Esophagus squamous epithelium (tissue), 5 donors: ENCODE data around the gene SCN2B. TPM values are rescaled to one million over a fixed set of nuclear protein-coding genes. Genes with fewer than 3 reads are reported as not detected.

ENCODE experiments used
- DNase-seq: peaks from one replicate; lab custom pipeline; 2025; lab: John Stamatoyannopoulos, UW
- H3K27ac ChIP-seq, 4 donors: fragments of 200-600 bp; sonication (generic); one replicate each; pipeline ENCODE4 v1.5.1; 2016 to 2019; ENCODE audit warnings: mild to moderate bottlenecking in 1 of 4
- H3K27me3 ChIP-seq, 4 donors: fragments of 200-600 bp; sonication (generic); 1 replicate in 3 of 4; 2 replicates in 1 of 4; pipeline versions ENCODE4 v1.5.1 to v1.6.0; 2017 to 2021; ENCODE audit warnings: antibody characterized with exemption in 1 of 4
- H3K36me3 ChIP-seq, 3 donors: fragments of 200-600 bp; sonication (generic); one replicate each; pipeline ENCODE4 v1.5.1; 2016 to 2019
- H3K4me1 ChIP-seq, 3 donors: fragments of 200-600 bp; sonication (generic); one replicate each; pipeline ENCODE4 v1.5.1; 2017 to 2019
- H3K4me3 ChIP-seq, 4 donors: fragments of 200-600 bp; sonication (generic); 1 replicate in 3 of 4; 2 replicates in 1 of 4; pipeline ENCODE4 v1.5.1; 2016 to 2019; ENCODE audit warnings: mild to moderate bottlenecking in 2 of 4, moderate library complexity in 1 of 4
- H3K9me3 ChIP-seq, 3 donors: fragments of 200-600 bp; sonication (generic); one replicate each; pipeline ENCODE4 v1.5.1; 2016 to 2019
- POLR2A ChIP-seq, 4 donors: fragments of 450-650 bp; IDR thresholded peaks; one replicate each; pipeline ENCODE4 v1.6.1; 2017; ENCODE audit warnings: antibody characterized with exemption in 4 of 4, mild to moderate bottlenecking in 4 of 4, moderate library complexity in 3 of 4
- WGBS, 2 donors: methylation state at CpG; one replicate each; pipeline ENCODE4 v1.1.5; 2018; 5-methylcytosine and 5-hydroxymethylcytosine counted together
- intact Hi-C: fragments of 100-400 bp; cut with DNase I; formaldehyde crosslinking; loops from one replicate; pipeline ENCODE4 v1.15.0; 2022
- total RNA-seq, 4 donors: library from RNA; depleted of rRNA; stranded (reverse); fragments of >200 nt; gene quantifications; one replicate each; pipeline ENCODE4 v1.1.0, GENCODE V29; 2016
- TF ChIP-seq, protein P1 (sequence below), 6 experiments: fragments of 450-650 bp in 4 of 6; fragments of 200-600 bp in 2 of 6; sonication (generic) in 2 of 6; IDR thresholded peaks; one replicate each; pipeline ENCODE4 v1.5.1; 2016 to 2019; ENCODE audit warnings: antibody characterized with exemption in 6 of 6, mild to moderate bottlenecking in 4 of 6, moderate library complexity in 4 of 6
- donor health status: DM: yes; HTN: yes; CAD: no.

Gene SCN2B
- total RNA-seq, 4 donors from 2014 or later = 0.38 to 1.1 TPM; not detected in 2

DNA sequence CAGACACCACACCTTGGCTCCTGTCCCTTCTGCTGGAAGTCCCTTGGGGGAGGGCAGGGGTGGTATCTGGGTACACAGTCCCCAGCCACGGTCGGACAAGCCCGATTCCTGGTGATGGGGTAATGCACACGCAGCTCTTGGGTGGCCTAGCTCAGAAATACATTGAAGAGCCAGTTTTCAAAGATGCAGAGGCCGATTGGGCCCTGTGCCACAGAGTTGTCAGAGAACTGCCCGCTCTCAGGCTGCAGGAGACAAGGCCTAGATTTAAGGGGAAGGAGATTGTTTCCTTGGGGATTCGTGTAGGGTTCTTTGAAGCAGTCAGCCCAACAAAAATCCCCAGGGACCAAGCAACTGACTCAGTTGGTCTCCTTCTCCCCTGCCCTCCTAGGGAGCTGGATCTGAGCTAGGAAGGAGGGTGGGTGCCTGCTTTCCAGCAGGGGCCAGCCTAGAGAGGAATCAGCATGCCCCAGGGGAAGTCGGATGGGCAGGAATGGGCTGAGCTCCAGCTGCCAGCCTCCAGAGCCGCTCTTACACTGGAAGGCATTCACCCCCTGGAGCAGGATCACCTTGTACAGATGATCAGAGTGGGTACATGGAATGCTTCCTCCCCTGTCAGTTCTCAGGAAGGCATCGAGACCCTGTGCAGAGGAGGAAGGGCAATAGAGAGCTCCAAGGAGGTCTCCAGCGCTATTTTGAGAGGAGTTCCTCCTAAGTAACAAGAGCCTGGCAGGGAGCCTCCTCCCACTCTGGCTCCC is 20.5 kb downstream of the SCN2B start:
- Histone ChIP-seq H3K4me3 (no peak overlapping the region), H3K36me3 (no peaks in the 10 kb centered on the region), H3K27ac (no peak overlapping the region), H3K4me1 (peaks cover 19 to 48% (median 22%) of the 10 kb centered on the region in 3 donors), H3K9me3 (no peaks in the 10 kb centered on the region), H3K27me3 (peaks cover 0 to 99% (median 12%) of the 10 kb centered on the region in 4 donors)
- WGBS, 2 donors = 45 to 51% methylated on average over 7 to 9 of the region's 11 CpGs
- TF ChIP-seq POLR2A (IDR thresholded peaks at IDR 0.05) = no peak
- TF ChIP-seq, protein P1, sequence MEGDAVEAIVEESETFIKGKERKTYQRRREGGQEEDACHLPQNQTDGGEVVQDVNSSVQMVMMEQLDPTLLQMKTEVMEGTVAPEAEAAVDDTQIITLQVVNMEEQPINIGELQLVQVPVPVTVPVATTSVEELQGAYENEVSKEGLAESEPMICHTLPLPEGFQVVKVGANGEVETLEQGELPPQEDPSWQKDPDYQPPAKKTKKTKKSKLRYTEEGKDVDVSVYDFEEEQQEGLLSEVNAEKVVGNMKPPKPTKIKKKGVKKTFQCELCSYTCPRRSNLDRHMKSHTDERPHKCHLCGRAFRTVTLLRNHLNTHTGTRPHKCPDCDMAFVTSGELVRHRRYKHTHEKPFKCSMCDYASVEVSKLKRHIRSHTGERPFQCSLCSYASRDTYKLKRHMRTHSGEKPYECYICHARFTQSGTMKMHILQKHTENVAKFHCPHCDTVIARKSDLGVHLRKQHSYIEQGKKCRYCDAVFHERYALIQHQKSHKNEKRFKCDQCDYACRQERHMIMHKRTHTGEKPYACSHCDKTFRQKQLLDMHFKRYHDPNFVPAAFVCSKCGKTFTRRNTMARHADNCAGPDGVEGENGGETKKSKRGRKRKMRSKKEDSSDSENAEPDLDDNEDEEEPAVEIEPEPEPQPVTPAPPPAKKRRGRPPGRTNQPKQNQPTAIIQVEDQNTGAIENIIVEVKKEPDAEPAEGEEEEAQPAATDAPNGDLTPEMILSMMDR (IDR thresholded peaks at IDR 0.05) = no peak
- intact Hi-C loops = no loop called here
- DNase-seq = no peak

DNA sequence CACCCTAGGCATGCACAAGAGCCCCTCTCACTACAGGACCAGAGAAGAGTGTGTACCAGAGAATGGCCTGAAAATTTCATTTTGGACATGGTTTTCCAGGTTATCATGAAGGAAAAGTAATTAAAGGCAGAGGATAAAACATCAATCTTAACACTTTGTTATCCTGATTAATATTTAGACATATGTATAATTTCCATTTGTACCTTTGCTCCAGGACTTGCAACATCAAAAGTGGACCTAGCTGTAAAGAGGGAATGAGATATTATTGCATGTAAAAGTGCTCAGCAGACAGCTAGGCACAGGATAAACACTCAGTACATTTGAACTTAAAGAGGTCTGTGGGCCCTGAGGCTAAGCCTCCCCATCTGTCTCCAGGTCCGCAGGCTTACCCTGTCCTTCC is 21.8 kb downstream of the SCN2B start:
- H3K36me3 ChIP-seq = no peaks in the 10 kb centered on the region
- no peak overlapping the region for H3K27ac ChIP-seq
- peaks cover 0 to 93% (median 12%) of the 10 kb centered on the region in 4 donors for H3K27me3 ChIP-seq
- TF ChIP-seq POLR2A (IDR thresholded peaks at IDR 0.05) = no peak
- TF ChIP-seq, protein P1 (IDR thresholded peaks at IDR 0.05) = no peak
- H3K4me3 ChIP-seq = no peak overlapping the region
- no peaks in the 10 kb centered on the region for H3K9me3 ChIP-seq
- 71 to 100% methylated on average over 1 of the region's 1 CpG for WGBS, 2 donors
- no peak for DNase-seq
- H3K4me1 ChIP-seq = peaks cover 19 to 52% (median 22%) of the 10 kb centered on the region in 3 donors
- intact Hi-C loops = no loop called here

DNA sequence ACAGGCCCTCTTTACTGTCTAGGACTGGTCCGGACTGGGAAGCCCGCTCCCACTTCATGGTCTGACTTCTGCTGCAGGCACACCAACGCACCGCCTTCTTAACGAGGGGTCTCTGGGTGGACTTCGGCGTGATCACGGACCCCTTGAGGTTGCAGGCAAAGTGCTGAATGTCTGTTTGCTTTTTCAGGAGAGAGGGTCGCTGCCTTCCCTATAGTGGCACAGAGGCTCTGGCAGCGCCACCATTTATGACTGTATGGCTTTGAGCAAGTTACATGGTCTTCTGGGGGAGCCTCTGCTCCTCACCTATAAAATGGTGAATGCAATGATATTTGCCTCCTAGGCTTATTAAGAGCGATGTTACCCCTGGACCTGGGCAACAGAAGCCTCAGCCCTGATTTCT is 22.5 kb downstream of the SCN2B start:
- Histone ChIP-seq H3K27ac (no peak overlapping the region), H3K27me3 (peaks cover 0 to 90% (median 12%) of the 10 kb centered on the region in 4 donors), H3K4me3 (no peak overlapping the region), H3K4me1 (peaks cover 19 to 58% (median 22%) of the 10 kb centered on the region in 3 donors), H3K36me3 (no peaks in the 10 kb centered on the region), H3K9me3 (no peaks in the 10 kb centered on the region)
- no peak for DNase-seq
- TF ChIP-seq POLR2A (IDR thresholded peaks at IDR 0.05) = no peak
- TF ChIP-seq, protein P1 (IDR thresholded peaks at IDR 0.05) = no peak
- 93 to 98% methylated on average over 6 to 8 of the region's 11 CpGs for WGBS, 2 donors
- intact Hi-C loops = no loop called here

DNA sequence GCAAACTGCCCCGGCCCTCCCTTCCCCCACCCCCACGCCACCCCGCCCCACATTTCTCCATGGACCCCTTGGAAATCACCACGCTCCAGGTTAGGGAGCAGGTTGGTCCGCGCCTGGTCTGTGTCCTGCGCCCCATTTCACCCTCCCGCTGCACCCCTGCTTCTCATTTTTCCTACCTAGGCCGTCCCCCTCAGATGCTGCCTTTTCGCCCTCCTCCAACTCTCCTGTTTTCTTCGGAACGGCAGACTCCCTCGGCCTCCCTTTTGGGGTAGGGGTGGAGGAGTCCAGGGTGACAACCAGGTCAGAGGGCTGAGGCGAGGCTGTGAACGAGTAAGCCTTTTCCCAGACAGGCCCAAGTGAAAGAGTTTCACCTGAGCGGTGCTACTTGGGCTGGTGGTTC is 22.9 kb downstream of the SCN2B start:
- Histone ChIP-seq H3K27me3 (peaks cover 0 to 85% (median 12%) of the 10 kb centered on the region in 4 donors), H3K9me3 (no peaks in the 10 kb centered on the region), H3K4me1 (peaks cover 19 to 60% (median 22%) of the 10 kb centered on the region in 3 donors), H3K4me3 (peak overlapping the region in 3 of 4 donors; percentile 45 to 74 (median 52)), H3K36me3 (no peaks in the 10 kb centered on the region), H3K27ac (no peak overlapping the region)
- TF ChIP-seq, protein P1 (IDR thresholded peaks at IDR 0.05) = no peak
- no peak for TF ChIP-seq POLR2A (IDR thresholded peaks at IDR 0.05)
- WGBS, 2 donors = 27 to 42% methylated on average over 9 to 10 of the region's 16 CpGs
- intact Hi-C loops = no loop called here
- no peak for DNase-seq
